ENCODE results near the gene PFKFB2. TPM values are rescaled to one million over a fixed set of nuclear protein-coding genes. Genes with fewer than 3 reads are reported as not detected.
A peak's percentile ranks its signal among the peaks of the same experiment; 100 is the strongest.

The PFKFB2 gene
- total and polyA plus RNA-seq, 8 donors = 4.4 to 28.5 (median 10.4) TPM

DNA sequence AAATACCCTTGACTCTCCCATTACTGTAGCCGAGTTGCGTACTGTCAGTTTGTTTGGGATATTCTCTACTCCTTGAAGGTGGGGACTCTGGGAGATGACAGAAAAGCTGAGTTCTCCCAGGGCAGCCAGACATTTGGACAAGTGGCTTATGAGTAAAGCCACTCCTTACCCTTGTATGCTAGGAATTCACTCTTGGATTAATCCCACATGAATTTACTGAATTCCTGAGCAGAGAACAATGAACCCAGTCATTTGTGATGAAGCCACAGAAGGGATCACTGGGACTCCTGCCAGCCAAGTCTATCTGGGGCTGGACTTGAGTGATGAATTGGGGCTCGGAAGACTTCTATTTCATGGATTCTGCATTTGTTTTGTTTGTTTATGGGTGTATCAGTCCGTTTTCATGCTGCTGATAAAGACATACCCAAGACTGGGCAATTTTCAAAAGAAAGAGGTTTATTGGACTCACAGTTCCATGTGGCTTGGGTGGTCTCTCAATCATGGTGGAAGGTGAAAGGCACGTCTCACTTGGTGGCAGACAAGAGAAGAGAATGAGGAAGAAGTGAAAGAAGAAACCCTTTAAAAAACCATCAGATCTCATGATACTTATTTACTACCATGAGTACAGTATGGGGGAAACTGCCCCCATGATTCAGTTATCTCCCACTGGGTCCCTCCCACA lies 45.6 kb upstream of the PFKFB2 start:
- Histone ChIP-seq H3K4me1 (peaks cover 0 to 17% (median 13%) of the 10 kb centered on the region in 3 donors), H3K9me3 (no peaks in the 10 kb centered on the region), H3K27ac (peak overlapping the region; percentile 70 to 80 (median 74)), H3K4me3 (no peak overlapping the region), H3K27me3 (no peaks in the 10 kb centered on the region), H3K36me3 (no peaks in the 10 kb centered on the region)
- intact Hi-C loops (cut with DNase I) = no loop called here
- no peak for FAIRE-seq
- TF ChIP-seq, protein P1, sequence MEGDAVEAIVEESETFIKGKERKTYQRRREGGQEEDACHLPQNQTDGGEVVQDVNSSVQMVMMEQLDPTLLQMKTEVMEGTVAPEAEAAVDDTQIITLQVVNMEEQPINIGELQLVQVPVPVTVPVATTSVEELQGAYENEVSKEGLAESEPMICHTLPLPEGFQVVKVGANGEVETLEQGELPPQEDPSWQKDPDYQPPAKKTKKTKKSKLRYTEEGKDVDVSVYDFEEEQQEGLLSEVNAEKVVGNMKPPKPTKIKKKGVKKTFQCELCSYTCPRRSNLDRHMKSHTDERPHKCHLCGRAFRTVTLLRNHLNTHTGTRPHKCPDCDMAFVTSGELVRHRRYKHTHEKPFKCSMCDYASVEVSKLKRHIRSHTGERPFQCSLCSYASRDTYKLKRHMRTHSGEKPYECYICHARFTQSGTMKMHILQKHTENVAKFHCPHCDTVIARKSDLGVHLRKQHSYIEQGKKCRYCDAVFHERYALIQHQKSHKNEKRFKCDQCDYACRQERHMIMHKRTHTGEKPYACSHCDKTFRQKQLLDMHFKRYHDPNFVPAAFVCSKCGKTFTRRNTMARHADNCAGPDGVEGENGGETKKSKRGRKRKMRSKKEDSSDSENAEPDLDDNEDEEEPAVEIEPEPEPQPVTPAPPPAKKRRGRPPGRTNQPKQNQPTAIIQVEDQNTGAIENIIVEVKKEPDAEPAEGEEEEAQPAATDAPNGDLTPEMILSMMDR (IDR thresholded peaks at IDR 0.05) = no peak
- WGBS, 2 donors = 52 to 62% methylated on average over 5 of the region's 5 CpGs
- ATAC-seq = peak; percentile 40 to 63 (median 42)
- peak in 3 of 6 donors; percentile 68 to 70 (median 69) for DNase-seq

GRCh38 chr1:207009182-207009850 lies 43.8 kb upstream of the PFKFB2 start:
- ATAC-seq = peak; percentile 50 to 71 (median 64)
- no peaks in the 10 kb centered on the region for H3K36me3 ChIP-seq
- H3K9me3 ChIP-seq = no peaks in the 10 kb centered on the region
- intact Hi-C loops (cut with DNase I) = no loop called here
- peaks cover 0 to 5% (median 5%) of the 10 kb centered on the region in 3 donors for H3K4me1 ChIP-seq
- H3K27me3 ChIP-seq = no peaks in the 10 kb centered on the region
- 79 to 80% methylated on average over 10 of the region's 10 CpGs for WGBS, 2 donors
- DNase-seq = peak in 1 of 6 donors; percentile 40
- peak overlapping the region; percentile 70 to 80 (median 74) for H3K27ac ChIP-seq
- no peak overlapping the region for H3K4me3 ChIP-seq
- TF ChIP-seq, protein P1 (IDR thresholded peaks at IDR 0.05) = no peak
- FAIRE-seq = no peak

DNA sequence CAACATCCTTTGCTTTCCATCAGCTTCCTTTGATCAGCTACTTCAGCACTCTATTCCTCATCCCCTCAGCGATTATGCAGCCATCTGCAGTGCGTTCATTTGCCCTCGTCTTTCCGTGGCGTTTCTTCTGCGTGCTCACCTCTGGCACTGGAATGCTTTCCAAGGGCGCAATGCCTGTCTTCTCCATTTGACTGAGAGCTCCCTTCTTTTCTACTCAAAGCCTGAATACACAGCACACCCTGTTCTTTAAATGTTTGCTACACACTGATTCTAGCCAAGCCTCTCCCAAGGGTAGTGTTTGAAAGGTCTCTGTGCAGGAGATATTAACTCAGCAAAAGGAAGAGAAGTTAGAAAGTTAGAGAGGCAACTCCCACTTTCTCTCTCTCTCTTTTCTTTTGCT lies 43.1 kb upstream of the PFKFB2 start:
- Histone ChIP-seq H3K4me1 (no peaks in the 10 kb centered on the region), H3K4me3 (no peak overlapping the region), H3K27ac (peak overlapping the region; percentile 53 to 74 (median 72)), H3K9me3 (no peaks in the 10 kb centered on the region), H3K36me3 (no peaks in the 10 kb centered on the region), H3K27me3 (no peaks in the 10 kb centered on the region)
- FAIRE-seq (no peak), DNase-seq (no peak), ATAC-seq (peak in 1 of 4 donors; percentile 23)
- TF ChIP-seq, protein P1 (IDR thresholded peaks at IDR 0.05) = no peak
- intact Hi-C loops (cut with DNase I) = no loop called here
- WGBS, 2 donors = 75 to 81% methylated on average over 7 of the region's 7 CpGs

DNA sequence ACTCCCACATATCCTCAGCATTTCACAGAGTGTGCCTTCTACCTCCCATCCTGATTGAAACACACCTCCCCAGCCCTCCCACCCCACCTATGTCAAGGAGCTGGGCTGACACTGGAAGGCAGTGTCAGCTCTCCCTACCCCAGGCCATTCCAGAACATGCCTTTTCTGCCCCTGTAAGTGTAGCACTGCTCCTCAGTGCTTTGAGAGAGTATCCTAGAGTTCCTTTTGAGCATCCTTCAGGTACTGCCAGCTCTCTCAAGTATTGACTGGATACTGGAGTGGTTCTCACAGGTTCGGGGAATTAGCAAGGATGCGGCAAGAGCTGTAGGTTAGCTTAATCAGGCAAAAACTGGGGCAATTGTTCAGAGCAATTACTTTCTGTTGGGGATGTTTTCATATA lies 42.3 kb upstream of the PFKFB2 start:
- H3K4me3 ChIP-seq = no peak overlapping the region
- ATAC-seq = no peak
- intact Hi-C loops (cut with DNase I) = no loop called here
- DNase-seq = no peak
- H3K4me1 ChIP-seq = no peaks in the 10 kb centered on the region
- H3K36me3 ChIP-seq = no peaks in the 10 kb centered on the region
- TF ChIP-seq, protein P1 (IDR thresholded peaks at IDR 0.05) = no peak
- WGBS, 2 donors = 96 to 98% methylated on average over 2 of the region's 2 CpGs
- no peaks in the 10 kb centered on the region for H3K27me3 ChIP-seq
- H3K27ac ChIP-seq = peak overlapping the region in 3 of 4 donors; percentile 53 to 74 (median 70)
- no peaks in the 10 kb centered on the region for H3K9me3 ChIP-seq
- FAIRE-seq = no peak

Measured in pancreas (tissue), 10 donors.